HUES48 (cell line): Measurements from ENCODE around the gene UPK2.

Experiments used
- H3K27ac ChIP-seq: one replicate; pipeline ENCODE4 v1.7.0; 2013; ENCODE audit warnings: low read depth, low read length, inconsistent platforms
- H3K27me3 ChIP-seq: 2 replicates; pipeline ENCODE4 v1.6.1; 2013; ENCODE audit warnings: mild to moderate bottlenecking, low read length; ENCODE audit not compliant: control insufficient read depth, insufficient read depth
- H3K36me3 ChIP-seq: 2 replicates; pipeline ENCODE4 v1.6.1; 2013; ENCODE audit warnings: low read length; ENCODE audit not compliant: control insufficient read depth, insufficient read depth
- H3K4me1 ChIP-seq: 2 replicates; pipeline ENCODE4 v1.6.1; 2013; ENCODE audit warnings: mild to moderate bottlenecking, low read length; ENCODE audit not compliant: control insufficient read depth, insufficient read depth
- H3K4me3 ChIP-seq: 2 replicates; pipeline ENCODE4 v1.5.1; 2013; ENCODE audit warnings: mild to moderate bottlenecking, low read depth, low read length
- H3K9ac ChIP-seq: 2 replicates; pipeline ENCODE4 v1.6.1; 2013; ENCODE audit warnings: mild to moderate bottlenecking, low read depth, low read length, moderate library complexity
- H3K9me3 ChIP-seq: 2 replicates; pipeline ENCODE4 v1.6.1; 2013; ENCODE audit warnings: low read length; ENCODE audit not compliant: control insufficient read depth, insufficient read depth

The UPK2 gene

GRCh38 chr11:118928870-118929500 is 27.1 kb upstream of the UPK2 start:
- H3K36me3 ChIP-seq, result no peaks in the 10 kb centered on the region
- peak overlapping the region; percentile 88 for H3K27ac ChIP-seq
- H3K9me3 ChIP-seq, result no peaks in the 10 kb centered on the region
- no peak overlapping the region for H3K9ac ChIP-seq
- peak overlapping the region; percentile 81 for H3K4me3 ChIP-seq
- peaks cover 24% of the 10 kb centered on the region for H3K27me3 ChIP-seq
- H3K4me1 ChIP-seq, result peaks cover 31% of the 10 kb centered on the region

GRCh38 chr11:118929501-118930093 is 26.5 kb upstream of the UPK2 start:
- Histone ChIP-seq H3K9ac (0 out of 2 replicates have a peak overlapping the region, but pooled peaks have one; percentile 34), H3K27me3 (peaks cover 24% of the 10 kb centered on the region), H3K27ac (peak overlapping the region; percentile 88), H3K36me3 (no peaks in the 10 kb centered on the region), H3K9me3 (no peaks in the 10 kb centered on the region), H3K4me3 (peak overlapping the region; percentile 77), H3K4me1 (peaks cover 24% of the 10 kb centered on the region)

- 0 out of 2 replicates have a peak overlapping the region, but pooled peaks have one; percentile 34 for H3K9ac ChIP-seq
- H3K9me3 ChIP-seq, result no peaks in the 10 kb centered on the region
- peaks cover 24% of the 10 kb centered on the region for H3K27me3 ChIP-seq
- peaks cover 23% of the 10 kb centered on the region for H3K4me1 ChIP-seq
- H3K27ac ChIP-seq, result peak overlapping the region; percentile 88
- H3K4me3 ChIP-seq, result peak overlapping the region; percentile 77
- no peaks in the 10 kb centered on the region for H3K36me3 ChIP-seq
Measured at GRCh38 chr11:118930094-118930712, 25.9 kb upstream of the UPK2 start.

- Histone ChIP-seq H3K4me3 (no peak overlapping the region), H3K27me3 (peaks cover 24% of the 10 kb centered on the region), H3K27ac (no peak overlapping the region), H3K9ac (no peak overlapping the region), H3K36me3 (no peaks in the 10 kb centered on the region), H3K9me3 (no peaks in the 10 kb centered on the region), H3K4me1 (peaks cover 18% of the 10 kb centered on the region)
Measured at GRCh38 chr11:118931571-118931970, 24.5 kb upstream of the UPK2 start.

- no peaks in the 10 kb centered on the region for H3K36me3 ChIP-seq
- H3K4me1 ChIP-seq, result peaks cover 7% of the 10 kb centered on the region
- no peaks in the 10 kb centered on the region for H3K9me3 ChIP-seq
- peaks cover 14% of the 10 kb centered on the region for H3K27me3 ChIP-seq
- H3K9ac ChIP-seq, result no peak overlapping the region
- H3K27ac ChIP-seq, result no peak overlapping the region
- H3K4me3 ChIP-seq, result no peak overlapping the region
Measured at GRCh38 chr11:118933486-118933885, 22.6 kb upstream of the UPK2 start.

- H3K27me3 ChIP-seq, result peaks cover 17% of the 10 kb centered on the region
- no peak overlapping the region for H3K27ac ChIP-seq
- no peak overlapping the region for H3K9ac ChIP-seq
- H3K4me1 ChIP-seq, result peaks cover 14% of the 10 kb centered on the region
- H3K36me3 ChIP-seq, result no peaks in the 10 kb centered on the region
- H3K4me3 ChIP-seq, result no peak overlapping the region
- no peaks in the 10 kb centered on the region for H3K9me3 ChIP-seq
Measured at GRCh38 chr11:118935376-118935775, 20.7 kb upstream of the UPK2 start.

GRCh38 chr11:118938491-118939403 is 17.4 kb upstream of the UPK2 start:
- H3K36me3 ChIP-seq, result no peaks in the 10 kb centered on the region
- no peak overlapping the region for H3K4me3 ChIP-seq
- H3K4me1 ChIP-seq, result peaks cover 12% of the 10 kb centered on the region
- no peak overlapping the region for H3K27ac ChIP-seq
- H3K27me3 ChIP-seq, result peaks cover 5% of the 10 kb centered on the region; the same call in 1 of the 2 replicates
- H3K9ac ChIP-seq, result no peak overlapping the region
- no peaks in the 10 kb centered on the region for H3K9me3 ChIP-seq

- H3K4me1 ChIP-seq, result peaks cover 12% of the 10 kb centered on the region
- no peaks in the 10 kb centered on the region for H3K9me3 ChIP-seq
- no peak overlapping the region for H3K4me3 ChIP-seq
- no peak overlapping the region for H3K27ac ChIP-seq
- no peaks in the 10 kb centered on the region for H3K36me3 ChIP-seq
- no peak overlapping the region for H3K9ac ChIP-seq
- peaks cover 5% of the 10 kb centered on the region; the same call in 1 of the 2 replicates for H3K27me3 ChIP-seq
Measured at GRCh38 chr11:118939404-118939915, 16.6 kb upstream of the UPK2 start.

GRCh38 chr11:118939953-118940598 is 16.0 kb upstream of the UPK2 start:
- H3K27ac ChIP-seq, result no peak overlapping the region

GRCh38 chr11:118947091-118947490 is 9.0 kb upstream of the UPK2 start:
- Histone ChIP-seq H3K9ac (no peak overlapping the region), H3K27ac (no peak overlapping the region), H3K4me1 (no peaks in the 10 kb centered on the region)

More at GRCh38 chr11:118939953-118940598, 16.0 kb upstream of the UPK2 start:
- peaks cover 5% of the 10 kb centered on the region; the same call in 1 of the 2 replicates for H3K27me3 ChIP-seq
- no peaks in the 10 kb centered on the region for H3K36me3 ChIP-seq
- H3K4me3 ChIP-seq, result no peak overlapping the region
- H3K9me3 ChIP-seq, result no peaks in the 10 kb centered on the region
- H3K4me1 ChIP-seq, result peaks cover 12% of the 10 kb centered on the region
- no peak overlapping the region for H3K9ac ChIP-seq

More at GRCh38 chr11:118947091-118947490, 9.0 kb upstream of the UPK2 start:
- no peaks in the 10 kb centered on the region for H3K9me3 ChIP-seq
- no peak overlapping the region for H3K4me3 ChIP-seq
- H3K27me3 ChIP-seq, result no peaks in the 10 kb centered on the region
- H3K36me3 ChIP-seq, result no peaks in the 10 kb centered on the region
